22Rv1 (cell line): ENCODE results near the gene UBAP1.

Experiments used
- H3K27ac ChIP-seq: fragments of 450-650 bp; 2 replicates; pipeline ENCODE4 v1.5.1; 2017
- ZFX ChIP-seq: fragments of 450-650 bp; IDR thresholded peaks from 2 replicates; pipeline ENCODE4 v1.6.1; 2017; ENCODE audit warnings: antibody characterized with exemption, borderline replicate concordance
- TF ChIP-seq, protein P1 (sequence below): fragments of 450-650 bp; IDR thresholded peaks from 2 replicates; pipeline ENCODE4 v1.5.1; 2017; ENCODE audit warnings: mild to moderate bottlenecking

Gene UBAP1

DNA sequence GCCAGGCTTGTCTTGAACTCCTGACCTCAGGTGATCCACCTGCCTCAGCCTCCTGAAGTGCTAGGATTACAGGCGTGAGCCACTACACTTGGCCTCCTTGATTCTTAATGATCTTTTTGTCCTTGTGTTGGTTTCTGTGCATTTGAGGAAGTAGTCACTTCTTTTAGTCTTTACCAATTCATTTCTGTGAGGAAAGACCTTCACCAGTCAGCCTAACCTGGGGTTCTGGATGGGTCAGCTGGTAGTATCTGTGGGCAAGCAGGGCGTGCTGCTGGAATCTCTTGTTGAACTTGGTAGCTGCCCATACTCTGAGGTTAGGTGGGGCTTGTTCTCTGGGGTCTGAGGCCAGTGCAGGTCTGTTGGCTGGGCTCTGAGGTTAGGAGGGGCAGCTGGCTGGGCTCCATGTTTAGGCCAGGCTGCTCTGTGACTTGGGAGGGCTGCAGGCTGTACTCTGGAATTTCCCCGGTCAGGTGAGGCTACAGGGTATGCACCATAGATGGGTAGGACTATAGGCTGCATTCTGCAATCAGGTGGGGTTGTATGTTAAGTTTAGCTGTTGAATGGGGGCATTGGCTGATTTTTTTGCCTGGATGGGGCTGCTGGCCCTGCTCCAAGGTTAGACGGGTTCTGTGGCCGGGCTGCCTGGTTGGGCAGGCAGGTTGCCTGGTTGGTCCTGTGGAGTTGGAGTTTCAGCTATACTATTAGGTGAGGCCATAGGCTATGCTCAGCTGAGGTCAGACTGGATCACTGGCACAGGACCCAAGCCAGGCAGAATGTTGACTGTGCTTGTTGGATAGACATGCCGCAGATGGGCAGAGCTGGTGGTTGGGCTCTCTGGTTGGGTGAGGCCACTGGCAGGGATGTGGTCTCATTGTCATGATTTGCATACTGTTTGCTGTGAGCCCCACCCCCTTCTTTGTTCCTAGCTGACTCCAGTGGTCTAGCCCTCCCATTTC is 19.2 kb downstream of the UBAP1 start:
- peak overlapping the region; percentile 72 for H3K27ac ChIP-seq
- TF ChIP-seq ZFX = no peak
- TF ChIP-seq, protein P1, sequence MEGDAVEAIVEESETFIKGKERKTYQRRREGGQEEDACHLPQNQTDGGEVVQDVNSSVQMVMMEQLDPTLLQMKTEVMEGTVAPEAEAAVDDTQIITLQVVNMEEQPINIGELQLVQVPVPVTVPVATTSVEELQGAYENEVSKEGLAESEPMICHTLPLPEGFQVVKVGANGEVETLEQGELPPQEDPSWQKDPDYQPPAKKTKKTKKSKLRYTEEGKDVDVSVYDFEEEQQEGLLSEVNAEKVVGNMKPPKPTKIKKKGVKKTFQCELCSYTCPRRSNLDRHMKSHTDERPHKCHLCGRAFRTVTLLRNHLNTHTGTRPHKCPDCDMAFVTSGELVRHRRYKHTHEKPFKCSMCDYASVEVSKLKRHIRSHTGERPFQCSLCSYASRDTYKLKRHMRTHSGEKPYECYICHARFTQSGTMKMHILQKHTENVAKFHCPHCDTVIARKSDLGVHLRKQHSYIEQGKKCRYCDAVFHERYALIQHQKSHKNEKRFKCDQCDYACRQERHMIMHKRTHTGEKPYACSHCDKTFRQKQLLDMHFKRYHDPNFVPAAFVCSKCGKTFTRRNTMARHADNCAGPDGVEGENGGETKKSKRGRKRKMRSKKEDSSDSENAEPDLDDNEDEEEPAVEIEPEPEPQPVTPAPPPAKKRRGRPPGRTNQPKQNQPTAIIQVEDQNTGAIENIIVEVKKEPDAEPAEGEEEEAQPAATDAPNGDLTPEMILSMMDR = no peak

DNA sequence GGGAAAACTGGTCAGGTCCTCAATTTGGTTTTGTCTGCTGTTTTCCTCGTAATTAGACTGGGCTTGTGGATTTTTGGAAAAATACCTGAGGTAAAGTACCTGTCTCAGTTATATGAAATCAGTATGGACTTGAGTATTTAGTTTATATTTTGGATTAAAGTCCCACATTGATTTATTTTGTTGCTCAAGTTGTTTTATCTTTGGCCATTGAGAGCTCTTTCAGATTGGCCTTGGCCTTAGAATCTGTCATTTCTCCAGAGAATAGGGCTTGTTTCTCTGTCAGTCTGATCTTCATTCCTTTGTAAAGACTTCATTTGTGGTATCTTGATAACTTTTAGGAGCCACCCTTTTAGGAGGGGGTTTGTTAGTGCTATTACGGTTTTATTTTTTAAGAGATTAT is 21.2 kb downstream of the UBAP1 start:
- H3K27ac ChIP-seq = no peak overlapping the region
- TF ChIP-seq, protein P1 = no peak
- TF ChIP-seq ZFX = no peak

DNA sequence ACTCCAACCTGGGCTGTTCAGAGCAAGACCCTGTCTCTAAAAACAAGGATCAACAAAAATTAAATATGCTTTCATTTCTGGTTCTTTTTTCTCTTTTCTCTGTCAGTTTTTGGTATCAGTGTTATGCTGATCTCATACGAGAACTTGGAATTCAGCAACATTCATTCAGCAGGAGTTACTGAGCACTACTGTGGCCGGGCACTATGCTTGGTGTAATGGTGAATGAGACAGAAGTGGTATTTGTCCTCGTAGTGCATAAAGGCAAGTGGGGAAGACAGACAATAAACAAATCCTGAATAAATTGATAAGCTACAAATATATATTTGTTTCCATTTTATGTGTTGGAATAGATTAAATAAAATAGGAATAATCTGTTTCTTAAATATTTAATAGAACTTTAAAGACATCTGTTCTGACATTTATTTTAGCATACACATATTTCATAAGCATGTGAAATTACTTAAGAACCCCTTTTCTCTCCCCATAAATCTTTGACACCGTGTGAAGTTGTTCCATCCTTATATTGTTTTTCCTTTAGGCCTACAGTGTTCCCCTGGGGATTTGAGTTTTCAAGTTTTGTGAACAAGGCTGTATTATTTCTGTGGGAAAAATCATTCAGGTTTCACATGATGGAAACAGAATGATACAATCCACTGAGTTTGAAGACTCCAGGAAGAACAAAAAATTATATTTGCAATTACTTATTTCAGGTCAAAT is 24.6 kb downstream of the UBAP1 start:
- TF ChIP-seq, protein P1 = no peak
- no peak for TF ChIP-seq ZFX
- H3K27ac ChIP-seq = no peak overlapping the region

DNA sequence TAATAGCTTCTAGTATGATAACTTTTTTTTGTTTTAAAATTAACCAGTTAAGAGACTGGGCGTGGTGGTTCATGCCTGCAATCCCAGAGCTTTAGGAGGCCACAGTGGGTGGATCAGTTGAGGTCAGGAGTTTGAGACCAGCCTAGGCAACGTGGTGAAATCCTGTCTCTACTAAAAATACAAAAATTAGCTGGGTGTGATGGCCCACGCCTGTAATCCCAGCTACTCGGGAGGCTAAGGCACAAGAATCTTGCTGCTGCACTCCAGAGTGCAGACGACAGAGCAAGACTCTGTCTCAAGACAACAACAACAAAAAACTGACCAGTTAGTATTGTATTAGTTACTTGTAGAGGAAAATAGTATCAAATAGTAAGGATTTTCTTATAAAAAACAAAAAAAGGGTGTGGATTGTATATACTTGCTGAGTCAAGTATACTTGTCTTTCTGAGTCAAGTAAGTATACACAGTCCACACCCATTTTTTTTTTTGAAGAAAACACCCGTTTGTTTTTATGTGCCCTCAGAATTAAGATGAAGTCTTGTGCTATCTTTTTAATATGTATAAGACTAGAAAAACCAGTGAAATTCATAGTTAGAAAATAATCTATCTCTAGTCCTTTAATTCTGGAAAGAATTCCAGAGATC is 25.3 kb downstream of the UBAP1 start:
- no peak overlapping the region for H3K27ac ChIP-seq
- TF ChIP-seq, protein P1 = no peak
- no peak for TF ChIP-seq ZFX

DNA sequence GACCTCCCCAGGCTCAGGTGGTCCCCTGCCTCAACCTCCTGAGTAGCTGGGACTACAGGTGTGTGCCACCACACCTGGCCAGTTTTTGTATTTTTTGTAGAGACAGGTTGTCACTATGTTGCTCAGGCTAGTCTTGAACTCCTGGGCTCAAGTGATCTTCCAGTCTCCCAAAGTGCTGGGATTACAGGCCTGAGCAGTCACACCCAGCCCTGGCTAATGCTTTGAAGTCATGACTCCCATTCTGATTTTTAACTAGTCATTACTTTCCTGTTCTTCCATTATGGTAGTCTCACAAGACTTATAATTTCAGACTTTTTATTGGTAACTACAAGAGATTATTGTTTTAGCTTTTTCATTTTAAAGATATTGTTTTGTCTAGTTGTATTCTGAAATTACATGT is 26.3 kb downstream of the UBAP1 start:
- no peak for TF ChIP-seq ZFX
- TF ChIP-seq, protein P1 = no peak
- H3K27ac ChIP-seq = no peak overlapping the region

DNA sequence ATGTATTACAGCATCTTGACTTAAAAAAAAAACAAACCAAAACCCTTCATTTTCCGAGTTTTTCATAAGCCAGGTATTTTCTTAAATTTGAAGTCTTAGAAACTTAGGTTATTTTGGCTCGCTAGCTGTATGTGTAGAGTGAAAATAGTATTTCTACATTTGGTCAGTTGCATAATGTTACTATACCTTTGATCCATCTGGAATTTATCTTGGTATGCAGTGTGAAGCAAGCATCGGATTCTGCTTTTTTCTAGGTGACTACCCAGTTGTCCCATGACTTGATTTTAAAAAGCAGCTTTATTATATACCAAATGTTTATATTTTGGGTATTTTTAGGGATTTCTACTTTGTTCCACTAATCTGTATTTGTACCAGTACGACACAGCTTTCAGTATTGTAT is 27.7 kb downstream of the UBAP1 start:
- H3K27ac ChIP-seq = no peak overlapping the region
- TF ChIP-seq ZFX = no peak
- TF ChIP-seq, protein P1 = no peak
